Activated T-cell treated with anti-CD3 and anti-CD28 coated beads for 48 hours (primary cell): ENCODE results near the gene VGLL4.

Experiments
- DNase-seq: peaks from one replicate; pipeline ENCODE4 v3.0.0-alpha.2; 2020; ENCODE audit warnings: low read depth

The VGLL4 gene

DNA sequence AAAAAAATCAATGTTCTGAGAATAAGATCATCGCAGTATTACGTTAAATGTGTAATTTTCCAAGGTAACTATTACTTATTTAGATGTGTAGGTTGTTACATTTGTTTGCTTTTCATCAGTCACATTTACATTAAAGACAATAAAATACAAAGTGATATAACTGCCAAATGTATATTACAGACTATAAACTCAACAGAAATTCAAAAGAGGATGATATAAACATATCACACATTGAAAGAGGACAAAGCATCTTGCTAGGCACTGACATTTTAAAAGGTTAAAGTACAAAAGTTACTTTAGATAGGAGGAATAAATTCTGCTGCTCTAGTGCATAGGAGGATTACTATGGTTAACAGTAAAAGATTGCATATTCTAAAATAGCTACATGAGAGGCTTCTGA, 16.1 kb downstream of the VGLL4 start:
- no peak for DNase-seq

GRCh38 chr3:11626084-11626463, 17.6 kb downstream of the VGLL4 start:
- DNase-seq: no peak

DNA sequence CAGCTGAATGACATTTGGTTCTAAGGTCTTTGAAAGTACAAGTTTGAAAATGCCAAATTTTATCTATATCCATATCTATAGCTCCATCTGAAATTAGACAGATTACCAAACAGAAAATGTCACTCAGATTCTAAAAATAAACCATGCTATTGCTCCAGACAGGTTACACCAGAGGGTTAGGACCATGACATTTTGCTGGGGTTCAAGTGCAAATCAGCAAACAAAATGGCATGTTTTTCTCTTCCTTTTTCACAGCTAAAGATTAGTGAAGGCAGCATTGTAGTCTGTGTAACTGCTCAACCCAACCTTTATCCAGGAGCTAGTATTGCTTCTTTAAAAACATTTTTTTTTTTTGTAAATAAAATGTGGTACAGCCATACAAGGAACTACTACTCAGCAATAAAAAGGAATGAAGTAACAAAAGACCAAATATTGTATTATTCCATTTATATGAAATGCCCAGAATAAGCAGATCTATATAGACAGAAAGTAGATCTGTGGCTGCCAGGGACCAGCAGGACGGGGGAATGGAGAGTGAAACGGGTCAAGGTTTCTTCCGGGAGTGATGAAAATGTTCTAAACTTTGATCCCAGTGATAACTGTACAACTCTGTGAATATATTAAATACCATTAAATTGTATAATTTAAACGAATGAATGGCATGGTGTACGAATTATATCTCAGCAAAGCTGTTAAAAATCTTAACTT, 18.2 kb downstream of the VGLL4 start:
- no peak for DNase-seq

DNA sequence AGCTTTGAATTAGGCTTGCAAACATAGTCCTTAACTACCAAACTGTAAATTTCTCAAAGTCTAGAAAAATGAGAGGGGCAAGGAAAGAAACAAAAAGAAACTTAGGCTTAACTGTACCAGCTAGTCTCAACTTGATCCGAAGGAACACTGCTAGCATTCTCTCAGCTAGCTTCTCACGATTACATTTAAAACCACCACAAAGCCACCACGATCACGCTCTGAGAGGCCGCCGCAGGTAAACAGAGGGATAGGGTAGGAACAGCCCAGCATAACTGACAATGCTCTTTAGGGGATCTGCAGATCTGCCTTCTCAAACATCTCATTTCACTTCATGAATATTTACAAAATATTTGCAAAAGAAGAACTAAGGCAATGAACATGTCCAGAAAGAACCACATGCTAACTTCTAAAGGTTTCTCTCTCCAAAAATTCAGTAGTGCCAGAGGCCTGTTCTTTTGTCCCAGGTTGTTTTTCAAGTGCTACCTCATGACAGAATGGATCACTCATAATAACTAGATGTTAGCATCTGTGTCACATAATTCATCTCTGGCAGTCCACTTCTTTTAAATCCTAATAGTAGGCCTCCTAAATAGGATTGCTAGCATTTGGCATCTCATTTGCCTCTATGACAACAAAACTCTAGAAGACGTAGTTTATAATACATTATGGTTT, 18.9 kb downstream of the VGLL4 start:
- DNase-seq: no peak

- DNase-seq: peak; percentile 64
These were observed 19.6 kb downstream of the VGLL4 start for GRCh38 chr3:11624161-11624560.

DNA sequence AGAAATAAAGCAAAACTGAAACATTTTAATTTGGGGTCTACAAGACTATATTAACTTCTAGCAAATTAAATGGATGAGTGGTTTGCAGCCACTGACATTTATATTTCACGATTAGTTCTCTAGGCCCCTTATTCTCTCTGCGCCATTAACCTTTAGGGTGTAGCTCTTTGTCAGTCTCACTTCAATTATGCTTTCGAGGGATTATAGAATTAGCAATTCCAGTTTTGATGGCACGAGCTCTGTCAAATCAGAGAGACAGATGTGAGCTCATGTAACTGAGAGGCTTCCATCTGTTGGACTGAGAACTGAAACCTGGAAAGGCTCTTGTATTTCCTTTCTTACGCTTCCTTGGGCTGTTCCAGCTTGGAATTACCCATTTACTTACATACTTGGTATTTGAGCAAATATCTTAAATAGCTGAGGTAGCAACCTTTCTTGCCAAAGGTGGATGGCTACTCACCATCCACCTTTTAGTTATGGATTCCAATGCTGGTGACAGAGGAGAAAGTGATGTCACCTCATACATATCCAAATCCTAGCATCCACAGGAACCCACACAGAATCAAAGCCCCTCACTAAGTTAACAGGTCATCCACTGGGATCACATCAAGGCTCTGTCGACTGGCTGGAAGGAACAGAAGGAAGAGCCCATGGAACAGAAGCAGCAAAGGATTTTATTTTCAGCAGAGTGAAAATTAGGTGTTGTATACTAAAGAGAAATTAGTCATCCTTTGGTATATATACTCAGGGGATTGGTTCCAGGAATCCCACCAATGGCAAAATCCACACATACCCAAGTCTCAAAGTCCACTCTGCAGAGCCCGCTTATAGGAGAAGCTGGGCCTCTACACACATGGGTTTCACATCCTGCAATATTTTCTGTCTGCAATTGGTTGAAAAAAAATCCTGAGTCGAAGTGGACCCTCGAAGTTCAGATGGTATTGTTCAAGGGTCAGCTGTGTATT, 20.8 kb downstream of the VGLL4 start:
- no peak for DNase-seq

DNA sequence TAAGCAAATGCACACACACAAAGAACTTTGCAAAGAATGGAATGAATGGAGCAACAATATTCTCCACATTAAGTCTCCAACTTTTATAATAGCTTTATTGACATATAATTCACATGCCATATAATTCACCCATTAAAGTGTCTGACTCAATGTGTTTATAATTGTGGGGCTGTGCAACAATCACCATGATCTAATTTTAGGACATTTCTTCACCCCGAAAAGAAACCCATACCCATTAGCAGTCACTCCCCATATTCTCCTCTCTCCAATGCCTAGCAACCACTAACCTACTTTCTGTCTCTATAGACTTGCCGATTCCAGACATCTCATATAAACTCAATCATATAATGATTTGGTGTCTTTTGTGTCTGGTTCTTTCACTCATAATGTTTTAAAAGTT, 22.6 kb downstream of the VGLL4 start:
- no peak for DNase-seq

GRCh38 chr3:11619946-11620652, 23.6 kb downstream of the VGLL4 start:
- DNase-seq: no peak

- no peak for DNase-seq
These were observed 24.3 kb downstream of the VGLL4 start for GRCh38 chr3:11619461-11619860.

DNA sequence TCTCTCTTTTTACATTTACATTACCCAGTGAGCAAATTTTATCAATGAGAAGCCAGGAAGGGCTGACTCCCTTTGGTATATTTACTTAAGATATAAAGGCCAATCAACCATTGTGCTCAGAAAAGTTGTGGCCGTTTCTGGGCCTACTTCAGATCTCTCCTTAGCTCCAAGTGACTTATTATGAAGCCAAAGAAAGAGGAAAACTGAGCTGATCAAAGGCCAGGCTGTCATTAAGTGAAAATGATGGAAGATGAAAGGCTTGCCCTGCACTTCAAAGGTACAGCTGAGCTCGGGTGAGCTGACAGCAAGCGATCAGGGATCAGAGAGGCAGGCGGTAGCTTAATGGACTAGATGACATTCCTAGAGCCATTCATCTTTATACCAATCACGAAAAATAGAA, 24.8 kb downstream of the VGLL4 start:
- no peak for DNase-seq

DNA sequence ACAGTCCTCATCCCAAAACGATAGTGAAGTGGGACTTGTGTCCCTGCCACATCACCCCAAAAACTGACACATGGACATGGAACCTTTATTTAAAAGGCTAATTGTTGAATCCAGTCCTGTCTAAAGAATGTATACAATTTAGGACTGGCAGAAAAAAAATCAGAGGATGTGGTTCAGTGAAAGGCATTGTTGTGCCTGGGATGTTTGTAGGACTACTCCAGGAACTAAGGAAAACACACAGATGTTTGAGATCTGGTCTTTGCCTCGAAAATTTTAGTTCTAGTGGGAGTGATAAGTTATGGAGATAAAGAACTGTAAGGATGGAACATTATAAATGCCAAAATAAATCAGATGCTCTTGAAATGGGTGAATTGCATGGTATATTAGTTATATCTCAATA, 27.2 kb downstream of the VGLL4 start:
- DNase-seq: no peak

DNA sequence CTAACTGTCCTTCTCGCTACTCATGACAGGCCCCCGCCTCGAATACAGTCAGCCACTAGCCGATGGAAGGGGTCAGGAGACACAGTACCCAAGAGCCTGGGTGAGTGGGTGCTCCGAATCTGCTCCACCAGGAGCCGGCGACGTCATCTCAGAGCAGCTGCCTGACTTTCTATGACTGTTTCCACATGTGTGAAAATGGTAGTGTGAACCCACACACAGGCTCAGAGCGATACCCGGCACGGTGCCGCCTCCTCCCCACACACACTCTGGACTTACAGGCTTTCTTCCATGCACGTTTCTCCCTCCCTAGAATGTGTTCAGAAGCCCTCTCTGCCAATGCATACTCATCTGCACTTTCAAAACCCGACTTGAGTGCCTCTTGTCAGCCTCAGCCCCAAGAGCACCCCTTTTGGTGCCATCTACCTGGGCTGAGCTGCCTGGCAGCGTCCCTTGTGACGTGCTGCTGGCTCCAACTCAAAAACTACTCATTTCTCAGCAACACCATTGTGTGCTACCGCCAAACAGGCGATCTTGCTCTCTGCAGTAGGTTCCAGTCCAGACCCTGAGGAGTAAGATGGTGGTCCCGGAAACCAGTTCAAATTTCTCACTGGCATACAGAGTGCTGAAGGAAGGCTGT, 29.7 kb downstream of the VGLL4 start:
- DNase-seq: no peak

DNA sequence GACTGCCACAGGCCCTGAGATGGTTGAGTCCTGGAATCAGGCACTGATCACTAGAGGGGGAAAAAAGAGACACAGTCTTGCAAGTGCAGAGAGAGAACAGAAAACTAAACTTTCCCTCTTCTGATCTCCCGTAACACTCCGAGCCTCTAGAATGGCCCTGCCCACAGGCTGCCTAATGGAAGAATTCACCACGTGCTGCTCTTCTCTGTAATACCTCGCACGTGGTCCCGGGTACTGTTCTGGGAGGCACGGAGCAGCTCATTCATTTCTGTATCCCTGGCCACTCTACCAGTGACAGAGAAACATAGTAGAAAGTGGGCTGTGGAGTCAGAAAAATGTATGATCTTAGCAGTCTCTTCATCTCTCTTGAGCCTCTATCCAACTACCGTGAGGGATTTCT, 30.4 kb downstream of the VGLL4 start:
- no peak for DNase-seq

GRCh38 chr3:11612515-11613188, 31.1 kb downstream of the VGLL4 start:
- DNase-seq: no peak

- no peak for DNase-seq
These were observed 32.3 kb downstream of the VGLL4 start for GRCh38 chr3:11611341-11611799.

GRCh38 chr3:11610700-11611275, 32.9 kb downstream of the VGLL4 start:
- DNase-seq: no peak

DNA sequence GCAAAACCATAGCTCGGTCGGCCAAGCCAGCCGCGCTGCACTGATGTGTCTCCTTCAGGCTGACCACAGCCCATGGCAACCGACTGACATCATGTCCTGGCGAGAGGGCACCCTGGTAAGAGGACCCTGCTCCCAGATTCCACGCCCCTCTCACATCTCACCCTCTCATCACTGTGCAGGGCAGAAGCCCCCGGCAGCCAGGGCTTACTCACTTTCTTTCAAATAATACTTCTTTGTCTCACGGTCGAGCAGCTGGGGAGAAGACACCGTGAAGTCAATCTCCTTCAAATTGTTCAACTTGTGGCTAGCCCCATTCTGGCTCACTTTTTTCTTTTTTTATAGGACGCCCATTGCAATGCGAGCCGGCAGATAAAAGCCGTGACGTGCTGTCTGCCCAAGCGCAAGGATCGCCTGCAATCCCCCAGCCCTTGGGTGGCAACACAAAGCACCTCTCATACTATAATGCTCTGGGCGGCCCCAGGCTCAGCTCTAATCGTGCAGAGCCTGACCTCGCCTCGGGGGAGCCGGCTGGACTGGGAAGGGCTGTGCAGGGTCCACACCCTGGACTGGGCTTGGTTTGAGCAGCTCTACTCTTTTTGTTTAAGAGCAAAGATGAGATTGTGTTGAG, 33.6 kb downstream of the VGLL4 start:
- no peak for DNase-seq

DNA sequence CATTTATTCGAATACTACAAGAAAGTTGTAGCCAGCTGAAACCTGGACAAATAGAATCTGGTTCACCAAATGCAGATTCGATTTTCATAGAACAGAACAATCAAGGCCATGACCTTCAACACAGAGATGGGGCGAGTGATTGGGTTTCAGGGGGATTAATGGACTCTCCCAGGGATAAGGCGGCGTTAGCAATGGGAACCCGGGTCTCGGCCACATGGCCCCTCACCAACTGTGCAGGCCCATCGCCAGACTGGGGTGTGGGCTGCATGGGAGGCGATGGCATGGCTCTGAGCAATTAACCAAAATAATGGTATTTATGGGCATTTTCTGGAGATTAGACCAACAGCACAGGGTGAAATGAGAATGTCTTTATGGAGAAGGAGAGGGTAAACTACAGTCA, 34.2 kb downstream of the VGLL4 start:
- DNase-seq: no peak

DNA sequence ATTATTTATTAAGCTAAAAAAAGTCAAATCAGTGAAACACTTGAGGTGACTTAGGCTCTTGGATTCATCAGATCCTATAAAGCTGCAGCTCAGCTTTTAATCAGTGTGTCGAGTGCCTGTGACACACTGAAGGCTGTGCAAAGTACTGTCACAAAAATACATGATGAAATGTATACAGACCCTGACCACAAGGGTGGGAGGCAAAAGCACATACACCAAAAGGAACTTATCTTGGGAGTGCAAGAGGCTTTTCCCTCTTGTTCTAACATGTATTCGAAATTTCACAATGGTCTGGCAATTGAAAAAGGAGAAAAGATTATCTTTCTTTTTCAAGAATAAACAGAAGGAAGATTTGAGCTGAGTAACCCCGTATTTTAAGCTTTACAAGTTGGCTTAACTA, 35.9 kb downstream of the VGLL4 start:
- DNase-seq: no peak

- no peak for DNase-seq
These were observed 36.8 kb downstream of the VGLL4 start for GRCh38 chr3:11606865-11607440.
